SK-N-DZ (cell line): ENCODE data around the gene ODAM.
"Not testable (repeated sequence)": the region's sequence is repeated elsewhere in the genome, so short reads cannot be mapped to it uniquely, and the experiment has no call there.

Experiments used
- DNase-seq: peaks from one replicate; pipeline ENCODE4 v3.0.0-alpha.2; 2015; ENCODE audit warnings: low spot score

Gene ODAM

DNA sequence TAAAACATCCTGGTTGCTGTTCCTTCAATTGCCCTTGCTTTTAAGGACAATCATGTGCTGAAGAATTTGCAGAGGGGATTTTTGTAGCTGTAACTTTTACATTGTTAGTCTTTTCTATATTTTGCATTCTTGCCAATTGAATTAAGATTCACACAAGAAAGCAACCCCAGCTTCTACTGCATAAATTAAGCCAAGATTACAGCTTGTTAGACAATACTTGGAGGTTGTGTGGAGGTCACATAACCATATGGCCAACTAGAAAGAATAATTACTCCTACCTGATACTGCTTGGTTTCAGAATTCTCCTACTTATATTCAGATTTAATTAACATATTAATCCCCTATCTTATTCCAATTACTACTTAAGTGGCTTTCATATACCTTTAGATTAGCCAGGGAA lies 26.3 kb downstream of the ODAM start:
- DNase-seq: not testable (repeated sequence)

DNA sequence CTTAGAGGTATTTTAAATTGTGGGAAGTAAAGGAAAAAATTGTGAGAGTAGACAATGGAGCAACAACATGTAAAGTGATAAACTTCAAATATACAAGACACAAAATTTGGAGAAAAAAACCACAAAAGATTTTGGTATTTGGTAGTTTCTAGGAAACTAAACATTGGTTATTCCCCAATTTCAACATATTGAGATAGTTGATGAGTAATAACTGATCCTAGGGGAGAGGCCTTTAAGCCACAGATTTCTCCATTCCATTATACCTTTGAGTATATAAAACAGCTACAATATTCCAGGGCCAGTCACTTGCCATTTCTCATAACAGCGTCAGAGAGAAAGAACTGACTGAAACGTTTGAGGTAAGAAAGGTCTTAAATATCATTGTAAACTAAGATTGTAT lies 30.3 kb downstream of the ODAM start, which contains the start of gene FDCSP:
FDCSP (plus strand) TSS at position 301 of the 400 bp plus-strand sequence. CDS start 5,071 bp downstream, outside the sequence.
- DNase-seq: no peak

DNA sequence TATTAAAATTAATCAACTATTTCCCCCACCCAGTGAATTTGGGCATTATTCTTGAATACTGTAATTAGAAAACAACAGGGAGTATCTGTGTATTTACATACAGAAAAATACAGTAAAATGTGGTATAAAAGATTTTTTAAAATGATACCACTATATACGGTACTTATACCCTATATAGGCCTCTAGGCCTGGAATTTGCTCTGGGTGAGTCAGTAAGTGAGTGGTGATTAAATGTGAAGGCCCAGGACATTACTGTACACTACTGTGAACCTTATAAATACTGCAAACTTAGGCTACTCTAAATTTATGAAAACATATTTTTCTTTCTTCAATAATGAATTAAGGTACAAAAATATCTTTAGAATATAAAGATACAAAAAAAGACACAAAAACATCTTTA lies 40.6 kb downstream of the ODAM start:
- no peak for DNase-seq

DNA sequence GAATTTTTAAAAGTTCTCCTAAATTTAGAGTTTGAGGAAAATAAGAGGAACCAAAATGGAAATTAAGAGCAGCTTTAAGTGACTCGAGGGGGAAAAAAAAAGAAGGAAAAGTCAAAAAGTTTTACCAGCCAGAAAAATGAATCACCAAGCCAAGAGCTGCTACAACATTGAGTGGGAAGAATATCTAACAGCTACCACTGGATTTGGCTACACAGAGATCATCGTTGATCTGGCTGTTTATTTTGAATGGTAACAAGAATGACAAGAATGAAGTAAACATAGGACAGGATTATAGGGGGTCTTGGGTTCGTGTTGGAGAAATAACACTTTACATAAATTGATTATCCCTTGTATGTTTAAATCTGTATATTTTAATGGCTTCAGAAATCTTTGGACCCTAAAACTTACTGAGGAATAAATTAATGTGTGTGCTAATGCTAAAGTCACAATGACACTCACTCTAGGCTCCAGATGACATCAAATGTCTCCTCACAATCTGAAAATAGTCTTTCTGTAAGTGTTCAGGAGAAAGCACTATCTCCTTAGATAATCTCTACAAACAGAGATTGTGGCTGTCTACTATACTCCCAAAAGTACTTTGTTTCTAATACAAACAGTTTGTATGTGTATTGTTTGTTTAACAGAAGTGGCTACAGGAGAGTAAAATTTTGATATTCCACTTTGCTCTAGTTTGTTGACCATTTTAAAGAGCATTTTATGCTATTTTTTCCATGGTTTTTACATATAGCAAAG lies 43.8 kb downstream of the ODAM start:
- no peak for DNase-seq

DNA sequence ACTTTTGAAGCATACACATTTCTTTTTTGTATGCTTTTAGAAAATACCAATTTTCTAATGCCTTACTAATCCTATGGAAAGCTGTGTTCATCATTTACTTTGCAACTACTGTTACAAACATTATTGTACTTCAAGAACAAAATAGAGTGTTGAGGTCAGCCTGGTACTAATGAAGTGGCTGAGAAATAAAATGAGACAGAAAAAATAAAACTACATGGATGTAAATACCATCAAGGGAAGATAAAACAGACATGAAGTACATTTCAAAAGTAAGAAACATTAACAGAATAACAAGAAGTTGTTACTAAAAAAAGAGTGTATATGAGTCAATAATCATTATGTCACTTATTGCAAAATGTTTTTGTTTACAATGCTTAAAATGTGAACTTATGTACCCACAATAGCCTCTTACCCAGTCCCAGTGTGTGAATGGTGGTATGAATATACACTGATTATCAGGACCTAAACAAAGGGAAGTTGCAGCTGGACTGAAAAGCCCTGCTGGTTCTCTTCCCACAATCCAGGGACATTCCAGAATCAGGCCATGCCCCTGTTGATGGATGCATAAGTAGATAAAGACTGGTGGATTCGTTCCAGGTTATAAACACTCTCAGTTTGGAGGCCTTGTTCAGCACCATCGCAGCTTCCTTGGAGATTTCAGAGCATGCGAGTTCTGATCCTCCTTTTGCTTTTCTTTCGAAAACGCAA lies 44.5 kb downstream of the ODAM start:
- no peak for DNase-seq

DNA sequence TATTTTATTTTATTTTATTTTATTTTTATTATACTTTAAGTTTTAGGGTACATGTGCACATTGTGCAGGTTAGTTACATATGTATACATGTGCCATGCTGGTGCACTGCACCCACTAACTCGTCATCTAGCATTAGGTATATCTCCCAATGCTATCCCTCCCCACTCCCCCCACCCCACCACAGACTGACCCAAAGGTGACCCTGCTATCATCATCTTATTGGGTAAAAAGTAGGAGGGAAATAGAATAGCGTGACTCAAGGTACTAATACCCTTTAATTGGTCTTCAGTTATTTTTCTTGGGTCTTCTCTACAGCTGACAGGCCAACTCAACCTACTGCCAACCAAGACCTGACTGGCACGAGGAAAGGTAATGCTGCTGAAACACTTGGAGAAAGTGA lies 46.8 kb downstream of the ODAM start, which contains the start of gene CSN3:
CSN3 (plus strand) TSS at position 301 of the 400 bp plus-strand sequence. CDS start 2,223 bp downstream, outside the sequence.
- not testable (repeated sequence) for DNase-seq

DNA sequence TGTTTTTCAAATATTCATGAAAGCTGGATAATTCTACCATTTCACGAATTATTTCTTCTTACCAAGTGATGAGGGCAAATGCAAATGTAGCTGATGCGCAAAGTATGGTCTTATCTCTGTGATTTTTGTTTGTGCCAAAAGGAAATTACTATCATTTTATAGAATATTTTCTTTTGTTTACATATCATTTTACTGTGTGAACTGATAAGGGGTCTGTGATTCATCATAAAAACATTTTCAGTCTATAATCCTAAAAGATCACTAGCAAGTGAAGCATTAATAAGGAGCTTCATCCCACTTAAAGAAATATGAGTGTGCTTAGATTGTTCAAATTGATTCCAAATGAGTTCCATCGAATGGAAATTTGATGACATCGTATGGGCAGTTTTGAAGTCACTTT lies 47.6 kb downstream of the ODAM start:
- no peak for DNase-seq

DNA sequence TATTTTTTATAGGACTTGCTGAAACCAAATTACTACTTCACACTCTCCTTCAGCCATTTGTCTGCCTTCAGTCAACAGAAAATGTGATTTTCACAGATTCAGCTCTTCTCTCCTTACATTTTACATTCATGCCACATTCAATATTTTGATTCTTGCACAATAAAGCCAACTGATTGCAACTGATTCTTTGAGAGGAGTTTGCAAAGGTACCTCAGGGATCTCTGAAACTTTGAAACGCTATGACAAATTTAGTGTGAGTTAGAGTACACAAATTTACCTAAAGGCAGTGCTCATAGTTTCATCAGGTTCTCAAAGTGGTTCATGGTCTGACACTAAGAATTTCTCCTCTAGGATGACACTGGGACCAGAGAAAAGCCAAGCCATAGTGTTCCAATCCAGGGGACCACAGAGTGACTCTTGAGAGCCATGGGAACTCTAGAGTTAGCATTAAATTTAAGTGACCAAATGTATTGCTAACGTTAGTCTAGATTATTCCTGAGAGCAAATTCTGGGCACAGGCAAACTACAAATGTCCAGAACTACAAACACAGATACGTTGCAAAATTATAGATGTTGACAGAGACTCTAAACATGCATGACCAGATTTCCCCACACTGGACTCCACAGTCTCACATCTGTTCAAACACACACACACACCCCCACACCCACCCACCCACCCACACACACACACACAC lies 55.9 kb downstream of the ODAM start:
- DNase-seq: no peak

DNA sequence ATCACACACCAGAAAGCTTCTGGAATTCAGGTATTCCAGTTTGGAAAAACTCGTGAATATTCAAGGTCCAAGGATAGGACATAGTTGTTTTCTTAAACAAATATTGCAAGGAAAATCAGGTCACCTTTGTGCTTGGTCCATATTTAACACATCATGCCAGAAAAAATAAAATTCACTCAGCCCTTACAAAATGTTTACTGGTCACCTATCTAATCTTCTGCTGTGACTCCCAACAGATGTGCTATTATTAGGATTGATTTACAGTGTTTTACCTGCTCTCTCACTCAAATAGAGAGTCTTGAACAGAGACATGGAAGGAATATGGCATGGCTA lies 56.4 kb downstream of the ODAM start:
- DNase-seq: no peak
